Measurements from ENCODE around the gene RGS6. TPM values are rescaled to one million over a fixed set of nuclear protein-coding genes. Genes with fewer than 3 reads are reported as not detected.

RGS6 gene
- total RNA-seq, 1 donor from 2014 or later, result not detected

DNA sequence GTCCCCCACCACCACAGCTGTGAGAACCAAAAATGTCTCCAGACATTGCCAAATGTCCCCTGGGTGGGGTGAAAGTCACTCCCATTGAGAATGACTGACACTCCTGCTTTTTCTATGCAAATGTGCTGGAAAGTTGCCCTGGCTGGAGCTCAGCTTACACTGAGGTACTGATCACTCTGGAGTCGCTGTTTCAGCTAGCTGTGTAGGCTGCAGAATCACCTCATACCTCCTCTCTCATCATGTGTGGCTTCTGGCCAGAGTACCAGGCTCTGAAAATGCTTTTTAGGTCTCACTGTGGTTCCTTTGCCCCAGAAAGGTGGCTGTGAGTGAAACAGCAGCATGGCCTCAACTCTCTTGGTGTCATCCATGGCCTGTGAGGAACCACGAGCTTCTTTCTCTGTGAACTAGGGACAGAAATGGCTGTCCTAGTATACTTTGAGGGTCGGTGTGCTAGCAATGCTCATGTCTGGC, 547.3 kb downstream of the RGS6 start:
- H3K27me3 ChIP-seq (ENCODE audit: control insufficient read depth, insufficient read depth, low read length), result no peaks in the 10 kb centered on the region
- no peak for DNase-seq (ENCODE audit: low read depth)
- no peaks in the 10 kb centered on the region for H3K36me3 ChIP-seq (ENCODE audit: control insufficient read depth, insufficient read depth, low read length)
- no peak for TF ChIP-seq CTCF (IDR thresholded peaks at IDR 0.05; ENCODE audit: insufficient read depth, low read length, poor library complexity, severe bottlenecking)
- no peak overlapping the region for H3K4me3 ChIP-seq (ENCODE audit: low read depth, low read length)

DNA sequence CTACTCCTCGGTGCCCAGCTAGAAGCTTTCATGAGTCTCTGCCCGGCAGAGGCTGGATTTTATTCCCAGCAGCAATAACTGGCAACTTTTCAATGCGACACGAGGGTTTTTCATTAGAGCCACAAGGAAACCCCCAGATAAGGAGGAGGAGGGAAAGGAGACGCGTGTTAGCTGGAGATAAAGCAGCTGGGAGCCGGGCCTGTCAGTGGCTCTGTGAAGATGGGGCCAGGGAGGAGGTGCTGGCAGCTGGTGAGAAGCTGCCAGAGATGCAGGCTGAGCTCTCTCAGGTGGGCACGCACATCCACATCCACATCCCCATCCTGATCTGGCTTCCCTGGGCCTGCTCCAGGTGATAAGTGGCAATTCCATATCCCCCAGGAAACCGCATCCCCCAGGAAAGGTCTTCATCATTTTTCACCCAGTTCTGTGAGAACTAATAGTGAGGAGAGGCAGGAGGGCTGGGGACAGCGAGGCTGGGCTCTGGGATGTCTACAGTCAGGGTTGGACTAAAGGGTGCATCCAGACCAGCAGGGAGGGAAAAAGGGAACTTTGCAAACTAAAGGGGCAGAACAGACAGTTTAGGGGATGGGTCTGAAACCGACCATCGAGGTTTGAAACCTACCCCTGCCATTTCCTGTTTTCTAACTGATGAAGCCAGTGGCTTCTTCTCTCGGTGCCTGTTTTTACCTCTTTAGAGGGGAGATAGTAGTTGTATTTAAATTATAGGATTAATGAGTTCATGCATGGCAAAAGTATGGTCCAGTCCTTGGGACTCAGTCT, 548.4 kb downstream of the RGS6 start:
- TF ChIP-seq CTCF (IDR thresholded peaks at IDR 0.05; ENCODE audit: insufficient read depth, low read length, poor library complexity, severe bottlenecking), result no peak
- H3K4me3 ChIP-seq (ENCODE audit: low read depth, low read length), result no peak overlapping the region
- H3K36me3 ChIP-seq (ENCODE audit: control insufficient read depth, insufficient read depth, low read length), result no peaks in the 10 kb centered on the region
- DNase-seq (ENCODE audit: low read depth), result no peak
- H3K27me3 ChIP-seq (ENCODE audit: control insufficient read depth, insufficient read depth, low read length), result no peaks in the 10 kb centered on the region

DNA sequence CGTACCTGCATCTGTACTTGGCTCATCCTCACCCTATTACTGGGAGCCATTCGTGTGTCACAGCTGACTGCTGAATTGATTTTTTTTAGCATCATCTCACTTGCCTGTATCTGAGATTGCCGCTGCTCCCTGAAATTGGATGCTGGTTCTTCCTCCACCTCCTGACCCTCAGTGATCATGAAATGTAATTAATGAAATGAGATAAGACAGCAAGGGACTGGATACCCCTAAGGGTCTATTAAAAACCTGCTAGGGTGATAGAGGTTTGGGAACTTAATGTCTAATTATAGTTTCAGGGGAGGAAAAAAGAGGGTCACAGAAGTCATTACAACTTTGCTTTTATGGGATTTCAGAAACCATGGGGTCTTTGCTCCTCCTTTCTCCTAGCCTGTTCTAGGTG, 551.1 kb downstream of the RGS6 start:
- TF ChIP-seq CTCF (IDR thresholded peaks at IDR 0.05; ENCODE audit: insufficient read depth, low read length, poor library complexity, severe bottlenecking), result no peak
- Histone ChIP-seq H3K36me3 (ENCODE audit: control insufficient read depth, insufficient read depth, low read length) (no peaks in the 10 kb centered on the region), H3K27me3 (ENCODE audit: control insufficient read depth, insufficient read depth, low read length) (peaks cover 2% of the 10 kb centered on the region), H3K4me3 (ENCODE audit: low read depth, low read length) (no peak overlapping the region)
- DNase-seq (ENCODE audit: low read depth), result no peak

- no peak overlapping the region for H3K4me3 ChIP-seq (ENCODE audit: low read depth, low read length)
- DNase-seq (ENCODE audit: low read depth), result no peak
- no peak for TF ChIP-seq CTCF (IDR thresholded peaks at IDR 0.05; ENCODE audit: insufficient read depth, low read length, poor library complexity, severe bottlenecking)
- peaks cover 2% of the 10 kb centered on the region for H3K27me3 ChIP-seq (ENCODE audit: control insufficient read depth, insufficient read depth, low read length)
- no peaks in the 10 kb centered on the region for H3K36me3 ChIP-seq (ENCODE audit: control insufficient read depth, insufficient read depth, low read length)
Measured at GRCh38 chr14:72485695-72486094, 553.5 kb downstream of the RGS6 start.

GRCh38 chr14:72488514-72488913, 556.3 kb downstream of the RGS6 start:
- Histone ChIP-seq H3K4me3 (ENCODE audit: low read depth, low read length) (no peak overlapping the region), H3K27me3 (ENCODE audit: control insufficient read depth, insufficient read depth, low read length) (peaks cover 2% of the 10 kb centered on the region), H3K36me3 (ENCODE audit: control insufficient read depth, insufficient read depth, low read length) (no peaks in the 10 kb centered on the region)
- no peak for TF ChIP-seq CTCF (IDR thresholded peaks at IDR 0.05; ENCODE audit: insufficient read depth, low read length, poor library complexity, severe bottlenecking)
- no peak for DNase-seq (ENCODE audit: low read depth)

- DNase-seq (ENCODE audit: low read depth), result no peak
- H3K36me3 ChIP-seq (ENCODE audit: control insufficient read depth, insufficient read depth, low read length), result no peaks in the 10 kb centered on the region
- TF ChIP-seq CTCF (IDR thresholded peaks at IDR 0.05; ENCODE audit: insufficient read depth, low read length, poor library complexity, severe bottlenecking), result no peak
- H3K27me3 ChIP-seq (ENCODE audit: control insufficient read depth, insufficient read depth, low read length), result peaks cover 2% of the 10 kb centered on the region
- H3K4me3 ChIP-seq (ENCODE audit: low read depth, low read length), result no peak overlapping the region
Measured at GRCh38 chr14:72492196-72492595, 560.0 kb downstream of the RGS6 start.
